DMS79 treated with DMSO at 0.1 percent for 48 hours (cell line): ENCODE measurements around the gene SEMA4B.
A peak's percentile ranks its signal among the peaks of the same experiment; 100 is the strongest.
"Not testable (repeated sequence)": the region's sequence is repeated elsewhere in the genome, so short reads cannot be mapped to it uniquely, and the experiment has no call there.

Experiments
- DNase-seq: peaks from one replicate; lab custom pipeline; 2025; lab: John Stamatoyannopoulos, UW

SEMA4B gene

GRCh38 chr15:90257776-90258175, 56.6 kb downstream of the SEMA4B start:
- DNase-seq, result no peak

GRCh38 chr15:90259524-90259923, 58.4 kb downstream of the SEMA4B start:
- no peak for DNase-seq

GRCh38 chr15:90260731-90261130, 59.6 kb downstream of the SEMA4B start:
- not testable (repeated sequence) for DNase-seq

- DNase-seq, result no peak
Measured at GRCh38 chr15:90261811-90262210, 60.7 kb downstream of the SEMA4B start.

- DNase-seq, result no peak
Measured at GRCh38 chr15:90262426-90262825, 61.3 kb downstream of the SEMA4B start.

- no peak for DNase-seq
Measured at GRCh38 chr15:90264671-90265070, 63.5 kb downstream of the SEMA4B start.

GRCh38 chr15:90265271-90266060, 64.3 kb downstream of the SEMA4B start, which contains the start of gene NGRN:
Gene NGRN (plus strand): TSS chr15:90265672. CDS start chr15:90265713, 41 bp downstream.
- peak; percentile 73 for DNase-seq

GRCh38 chr15:90266061-90266431, 64.9 kb downstream of the SEMA4B start:
- peak; percentile 62 for DNase-seq

GRCh38 chr15:90266485-90266884, 65.4 kb downstream of the SEMA4B start:
- DNase-seq, result no peak

- DNase-seq, result peak; percentile 20
Measured at GRCh38 chr15:90268415-90268814, 67.3 kb downstream of the SEMA4B start.

GRCh38 chr15:90270502-90271150, 69.5 kb downstream of the SEMA4B start:
- no peak for DNase-seq

GRCh38 chr15:90271459-90272166, 70.5 kb downstream of the SEMA4B start:
- no peak for DNase-seq

- not testable (repeated sequence) for DNase-seq
Measured at GRCh38 chr15:90278467-90278866, 77.3 kb downstream of the SEMA4B start.
